Uterus (tissue), 4 donors: ENCODE data around the gene PLAAT4. TPM values are rescaled to one million over a fixed set of nuclear protein-coding genes. Genes with fewer than 3 reads are reported as not detected.

Experiments
- DNase-seq, 2 donors: peaks; one replicate each; pipeline ENCODE4 v3.0.0-alpha.2; 2019 to 2020
- H3K27ac ChIP-seq, 2 donors: fragments of 200-600 bp; sonication (generic); 1 replicate in 1 of 2; 2 replicates in 1 of 2; pipeline ENCODE4 v1.5.1; 2016 to 2018
- H3K27me3 ChIP-seq, 2 donors: fragments of 200-600 bp; sonication (generic); one replicate each; pipeline ENCODE4 v1.5.1; 2018 to 2019; ENCODE audit warnings: control low read depth in 1 of 2
- H3K36me3 ChIP-seq, 2 donors: fragments of 200-600 bp; sonication (generic); one replicate each; pipeline ENCODE4 v1.5.1; 2019; ENCODE audit warnings: control low read depth in 1 of 2
- H3K4me1 ChIP-seq, 2 donors: fragments of 200-600 bp; sonication (generic); one replicate each; pipeline ENCODE4 v1.5.1; 2018 to 2019; ENCODE audit warnings: control low read depth in 1 of 2
- H3K4me3 ChIP-seq, 2 donors: fragments of 200-600 bp; sonication (generic); 1 replicate in 1 of 2; 2 replicates in 1 of 2; pipeline ENCODE4 v1.5.1; 2018 to 2019; ENCODE audit warnings: mild to moderate bottlenecking in 1 of 2
- H3K9me3 ChIP-seq, 2 donors: fragments of 200-600 bp; sonication (generic); one replicate each; pipeline ENCODE4 v1.5.1; 2019; ENCODE audit warnings: control low read depth in 1 of 2
- CTCF ChIP-seq, 4 experiments: fragments of 200-600 bp in 2 of 4; fragments of 450-650 bp in 2 of 4; sonication (generic) in 2 of 4; IDR thresholded peaks; one replicate each; pipeline ENCODE4 v1.5.1; 2016 to 2019; ENCODE audit warnings: antibody characterized with exemption in 4 of 4, mild to moderate bottlenecking in 2 of 4, moderate library complexity in 1 of 4
- POLR2A ChIP-seq, 2 donors: fragments of 450-650 bp; IDR thresholded peaks; one replicate each; pipeline ENCODE4 v1.6.1; 2016; ENCODE audit warnings: antibody characterized with exemption in 2 of 2, mild to moderate bottlenecking in 1 of 2, moderate library complexity in 1 of 2
- intact Hi-C: fragments of 100-400 bp; cut with DNase I; formaldehyde crosslinking; loops from one replicate; pipeline ENCODE4 v1.15.1; 2023; ENCODE audit warnings: low total_unique reads
- total RNA-seq, 4 donors: library from RNA; depleted of rRNA in 3 of 4; stranded (reverse); fragments of >200 nt in 3 of 4; gene quantifications; one replicate each; pipeline versions ENCODE4 v1.1.0 to v1.2.4, GENCODE V29; 2014 to 2023
- donor health status: DM: yes; HTN: yes; CAD: no.

The PLAAT4 gene
- total RNA-seq, 4 donors from 2014 or later, result 3.6 to 30.3 (median 22.9) TPM

- Histone ChIP-seq H3K36me3 (no peaks in the 10 kb centered on the region), H3K4me1 (no peaks in the 10 kb centered on the region), H3K9me3 (no peaks in the 10 kb centered on the region), H3K4me3 (no peak within 1 kb of the TSS), H3K27me3 (no peaks in the 10 kb centered on the region), H3K27ac (no peak within 1 kb of the TSS)
- TF ChIP-seq POLR2A (IDR thresholded peaks at IDR 0.05) (no peak), CTCF (IDR thresholded peaks at IDR 0.05) (no peak)
- intact Hi-C loops, result no loop called here
- no peak for DNase-seq
Measured at GRCh38 chr11:63505857-63506528, 30.6 kb upstream of the PLAAT4 start, which contains the start of gene LGALS12. TSS of gene LGALS12 (plus strand) at chr11:63506084. CDS start at chr11:63506459, 375 bp downstream.

- H3K4me1 ChIP-seq, result no peaks in the 10 kb centered on the region
- no peaks in the 10 kb centered on the region for H3K27me3 ChIP-seq
- H3K9me3 ChIP-seq, result no peaks in the 10 kb centered on the region
- no peak overlapping the region for H3K27ac ChIP-seq
- TF ChIP-seq CTCF (IDR thresholded peaks at IDR 0.05) (no peak), POLR2A (IDR thresholded peaks at IDR 0.05) (no peak)
- DNase-seq, result no peak
- intact Hi-C loops, result no loop called here
- H3K36me3 ChIP-seq, result no peaks in the 10 kb centered on the region
- H3K4me3 ChIP-seq, result no peak overlapping the region
Measured at GRCh38 chr11:63506876-63507275, 29.7 kb upstream of the PLAAT4 start.

- DNase-seq, result no peak
- no peaks in the 10 kb centered on the region for H3K27me3 ChIP-seq
- no peaks in the 10 kb centered on the region for H3K9me3 ChIP-seq
- H3K4me1 ChIP-seq, result no peaks in the 10 kb centered on the region
- intact Hi-C loops, result no loop called here
- H3K27ac ChIP-seq, result no peak overlapping the region
- H3K36me3 ChIP-seq, result no peaks in the 10 kb centered on the region
- no peak overlapping the region for H3K4me3 ChIP-seq
- TF ChIP-seq POLR2A (IDR thresholded peaks at IDR 0.05) (no peak), CTCF (IDR thresholded peaks at IDR 0.05) (no peak)
Measured at GRCh38 chr11:63507511-63507910, 29.1 kb upstream of the PLAAT4 start.

GRCh38 chr11:63508009-63508408, 28.6 kb upstream of the PLAAT4 start:
- H3K4me3 ChIP-seq, result no peak overlapping the region
- H3K9me3 ChIP-seq, result no peaks in the 10 kb centered on the region
- intact Hi-C loops, result no loop called here
- no peak overlapping the region for H3K27ac ChIP-seq
- TF ChIP-seq POLR2A (IDR thresholded peaks at IDR 0.05), result no peak
- no peak for TF ChIP-seq CTCF (IDR thresholded peaks at IDR 0.05)
- H3K27me3 ChIP-seq, result no peaks in the 10 kb centered on the region
- DNase-seq, result no peak
- H3K36me3 ChIP-seq, result no peaks in the 10 kb centered on the region
- H3K4me1 ChIP-seq, result no peaks in the 10 kb centered on the region

GRCh38 chr11:63508745-63509144, 27.9 kb upstream of the PLAAT4 start:
- no peaks in the 10 kb centered on the region for H3K4me1 ChIP-seq
- no peak overlapping the region for H3K4me3 ChIP-seq
- TF ChIP-seq CTCF (IDR thresholded peaks at IDR 0.05), result no peak
- no peak for TF ChIP-seq POLR2A (IDR thresholded peaks at IDR 0.05)
- intact Hi-C loops, result no loop called here
- no peaks in the 10 kb centered on the region for H3K9me3 ChIP-seq
- DNase-seq, result no peak
- H3K27me3 ChIP-seq, result no peaks in the 10 kb centered on the region
- no peak overlapping the region for H3K27ac ChIP-seq
- H3K36me3 ChIP-seq, result no peaks in the 10 kb centered on the region
